Natural killer cell (primary cell): ENCODE data around the gene DGCR8. TPM values are rescaled to one million over a fixed set of nuclear protein-coding genes. Genes with fewer than 3 reads are reported as not detected.

Experiments used
- ATAC-seq, 3 donors: fragments of 150-1000 bp in 2 of 3; fragments of 200-7000 bp in 1 of 3; cut with Tn5 transposase; 1 replicate in 1 of 3; 2 replicates in 2 of 3; pipeline ENCODE4 v1.10.0; 2021; ENCODE audit warnings: mild to moderate bottlenecking in 2 of 3, moderate library complexity in 2 of 3
- DNase-seq, 2 donors: peaks; one replicate each; pipeline versions ENCODE4 v3.0.0 to v3.0.0-alpha.2; 2013 to 2021; ENCODE audit warnings: mixed read lengths in 1 of 2
- H3K27ac ChIP-seq: one replicate; pipeline ENCODE4 v1.5.1; 2013; ENCODE audit warnings: mild to moderate bottlenecking, low read length
- H3K27me3 ChIP-seq: one replicate; pipeline ENCODE4 v1.6.1; 2013; ENCODE audit warnings: low read length; ENCODE audit not compliant: control insufficient read depth, insufficient read depth
- H3K36me3 ChIP-seq: one replicate; pipeline ENCODE4 v1.6.1; 2013; ENCODE audit warnings: low read length; ENCODE audit not compliant: control insufficient read depth, insufficient read depth
- H3K4me1 ChIP-seq: one replicate; pipeline ENCODE4 v1.6.1; 2013; ENCODE audit warnings: low read length; ENCODE audit not compliant: control insufficient read depth, insufficient read depth
- H3K4me3 ChIP-seq: one replicate; pipeline ENCODE4 v1.5.1; 2013; ENCODE audit warnings: low read length
- H3K9me3 ChIP-seq: one replicate; pipeline ENCODE4 v1.6.1; 2013; ENCODE audit warnings: low read length; ENCODE audit not compliant: control insufficient read depth, insufficient read depth
- H3K27ac Mint-ChIP-seq, 2 donors: one replicate each; pipeline ENCODE4 v1.8.0; 2022; ENCODE audit warnings: mild to moderate bottlenecking in 2 of 2, mixed read lengths in 2 of 2, moderate library complexity in 1 of 2
- H3K27me3 Mint-ChIP-seq, 2 donors: one replicate each; pipeline ENCODE4 v1.8.0; 2022; ENCODE audit warnings: low read depth in 2 of 2, mixed read lengths in 2 of 2
- H3K36me3 Mint-ChIP-seq: one replicate; pipeline ENCODE4 v1.8.0; 2022; ENCODE audit warnings: mixed read lengths
- H3K4me1 Mint-ChIP-seq, 2 donors: one replicate each; pipeline ENCODE4 v1.8.0; 2022; ENCODE audit warnings: mixed read lengths in 2 of 2
- H3K4me3 Mint-ChIP-seq: one replicate; pipeline ENCODE4 v1.8.0; 2022; ENCODE audit warnings: mild to moderate bottlenecking, moderate library complexity, mixed read lengths
- H3K9me3 Mint-ChIP-seq, 2 donors: one replicate each; pipeline ENCODE4 v1.8.0; 2022; ENCODE audit warnings: mixed read lengths in 2 of 2
- WGBS: methylation state at CpG from one replicate; pipeline ENCODE4 v1.1.7; 2013; ENCODE audit warnings: missing lambda C conversion rate; ENCODE audit not compliant: insufficient coverage; 5-methylcytosine and 5-hydroxymethylcytosine counted together
- intact Hi-C: fragments of 100-400 bp; cut with micrococcal nuclease; formaldehyde crosslinking; loops from one replicate; pipeline ENCODE4 v1.14.2; 2022
- total RNA-seq, 4 donors: library from RNA; stranded (reverse); fragments of 120-200 nt in 1 of 4; gene quantifications; one replicate each; pipeline versions ENCODE4 v1.2.3 to v1.2.4, GENCODE V29; 2013 to 2022
- TF ChIP-seq, protein P1 (sequence below): fragments of 200-600 bp; IDR thresholded peaks from one replicate; pipeline ENCODE4 v1.8.0; 2022; ENCODE audit warnings: antibody characterized with exemption

The DGCR8 gene
- total RNA-seq, 3 donors from 2014 or later (not counting 1 experiment from before 2014, with no cell fraction given) = 45.3 to 64.7 (median 64.0) TPM

- no peak for ATAC-seq
- Histone ChIP-seq H3K27me3 (no peaks in the 10 kb centered on the region), H3K4me3 (no peak overlapping the region), H3K9me3 (no peaks in the 10 kb centered on the region), H3K27ac (no peak overlapping the region), H3K36me3 (peaks cover 68% of the 10 kb centered on the region), H3K4me1 (peaks cover 51% of the 10 kb centered on the region)
- 100% methylated on average over 1 of the region's 2 CpGs for WGBS
- no peaks in the 10 kb centered on the region for H3K9me3 Mint-ChIP-seq
- no peaks in the 10 kb centered on the region for H3K27me3 Mint-ChIP-seq
- H3K4me3 Mint-ChIP-seq = no peak overlapping the region
- H3K4me1 Mint-ChIP-seq = peaks cover 16 to 24% of the 10 kb centered on the region in 2 donors
- peaks cover 6% of the 10 kb centered on the region for H3K36me3 Mint-ChIP-seq
- no peak for DNase-seq
- TF ChIP-seq, protein P1, sequence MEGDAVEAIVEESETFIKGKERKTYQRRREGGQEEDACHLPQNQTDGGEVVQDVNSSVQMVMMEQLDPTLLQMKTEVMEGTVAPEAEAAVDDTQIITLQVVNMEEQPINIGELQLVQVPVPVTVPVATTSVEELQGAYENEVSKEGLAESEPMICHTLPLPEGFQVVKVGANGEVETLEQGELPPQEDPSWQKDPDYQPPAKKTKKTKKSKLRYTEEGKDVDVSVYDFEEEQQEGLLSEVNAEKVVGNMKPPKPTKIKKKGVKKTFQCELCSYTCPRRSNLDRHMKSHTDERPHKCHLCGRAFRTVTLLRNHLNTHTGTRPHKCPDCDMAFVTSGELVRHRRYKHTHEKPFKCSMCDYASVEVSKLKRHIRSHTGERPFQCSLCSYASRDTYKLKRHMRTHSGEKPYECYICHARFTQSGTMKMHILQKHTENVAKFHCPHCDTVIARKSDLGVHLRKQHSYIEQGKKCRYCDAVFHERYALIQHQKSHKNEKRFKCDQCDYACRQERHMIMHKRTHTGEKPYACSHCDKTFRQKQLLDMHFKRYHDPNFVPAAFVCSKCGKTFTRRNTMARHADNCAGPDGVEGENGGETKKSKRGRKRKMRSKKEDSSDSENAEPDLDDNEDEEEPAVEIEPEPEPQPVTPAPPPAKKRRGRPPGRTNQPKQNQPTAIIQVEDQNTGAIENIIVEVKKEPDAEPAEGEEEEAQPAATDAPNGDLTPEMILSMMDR = no peak
- intact Hi-C loops = no loop called here
- no peak overlapping the region for H3K27ac Mint-ChIP-seq
These were observed 16.8 kb downstream of the DGCR8 start for GRCh38 chr22:20096574-20097420.

GRCh38 chr22:20099099-20099711 lies 19.2 kb downstream of the DGCR8 start:
- Histone ChIP-seq H3K4me1 (peaks cover 29% of the 10 kb centered on the region), H3K36me3 (peaks cover 47% of the 10 kb centered on the region), H3K4me3 (no peak overlapping the region), H3K27me3 (no peaks in the 10 kb centered on the region), H3K9me3 (no peaks in the 10 kb centered on the region), H3K27ac (no peak overlapping the region)
- peak overlapping the region; percentile 83 to 89 for H3K27ac Mint-ChIP-seq
- H3K9me3 Mint-ChIP-seq = no peaks in the 10 kb centered on the region
- peaks cover 6% of the 10 kb centered on the region for H3K36me3 Mint-ChIP-seq
- WGBS = 100% methylated on average over 6 of the region's 6 CpGs
- intact Hi-C loops = no loop called here
- TF ChIP-seq, protein P1 = no peak
- DNase-seq = no peak
- H3K4me1 Mint-ChIP-seq = peaks cover 22 to 24% of the 10 kb centered on the region in 2 donors
- H3K4me3 Mint-ChIP-seq = no peak overlapping the region
- no peaks in the 10 kb centered on the region for H3K27me3 Mint-ChIP-seq
- ATAC-seq = no peak

GRCh38 chr22:20101638-20102037 lies 21.6 kb downstream of the DGCR8 start:
- peaks cover 29% of the 10 kb centered on the region for H3K4me1 ChIP-seq
- H3K27ac Mint-ChIP-seq = peak overlapping the region; percentile 60 to 72
- ATAC-seq (no peak), DNase-seq (peak in 1 of 2 donors; percentile 24)
- H3K36me3 ChIP-seq = peaks cover 45% of the 10 kb centered on the region
- H3K27ac ChIP-seq = no peak overlapping the region
- 67% methylated on average over 8 of the region's 8 CpGs for WGBS
- no peaks in the 10 kb centered on the region for H3K27me3 ChIP-seq
- no peak overlapping the region for H3K4me3 Mint-ChIP-seq
- H3K9me3 ChIP-seq = no peaks in the 10 kb centered on the region
- H3K27me3 Mint-ChIP-seq = no peaks in the 10 kb centered on the region
- peaks cover 6% of the 10 kb centered on the region for H3K36me3 Mint-ChIP-seq
- TF ChIP-seq, protein P1 = no peak
- peaks cover 22 to 24% of the 10 kb centered on the region in 2 donors for H3K4me1 Mint-ChIP-seq
- no peaks in the 10 kb centered on the region for H3K9me3 Mint-ChIP-seq
- intact Hi-C loops = no loop called here
- H3K4me3 ChIP-seq = no peak overlapping the region
